GM10847 (cell line): ENCODE data around the gene GYG2.
A peak's percentile ranks its signal among the peaks of the same experiment; 100 is the strongest.

Source experiments
- POLR2A ChIP-seq: IDR thresholded peaks from 2 replicates; pipeline ENCODE4 v1.6.1; 2011; ENCODE audit not compliant: insufficient read length; ENCODE audit errors: extremely low read depth

The GYG2 gene

DNA sequence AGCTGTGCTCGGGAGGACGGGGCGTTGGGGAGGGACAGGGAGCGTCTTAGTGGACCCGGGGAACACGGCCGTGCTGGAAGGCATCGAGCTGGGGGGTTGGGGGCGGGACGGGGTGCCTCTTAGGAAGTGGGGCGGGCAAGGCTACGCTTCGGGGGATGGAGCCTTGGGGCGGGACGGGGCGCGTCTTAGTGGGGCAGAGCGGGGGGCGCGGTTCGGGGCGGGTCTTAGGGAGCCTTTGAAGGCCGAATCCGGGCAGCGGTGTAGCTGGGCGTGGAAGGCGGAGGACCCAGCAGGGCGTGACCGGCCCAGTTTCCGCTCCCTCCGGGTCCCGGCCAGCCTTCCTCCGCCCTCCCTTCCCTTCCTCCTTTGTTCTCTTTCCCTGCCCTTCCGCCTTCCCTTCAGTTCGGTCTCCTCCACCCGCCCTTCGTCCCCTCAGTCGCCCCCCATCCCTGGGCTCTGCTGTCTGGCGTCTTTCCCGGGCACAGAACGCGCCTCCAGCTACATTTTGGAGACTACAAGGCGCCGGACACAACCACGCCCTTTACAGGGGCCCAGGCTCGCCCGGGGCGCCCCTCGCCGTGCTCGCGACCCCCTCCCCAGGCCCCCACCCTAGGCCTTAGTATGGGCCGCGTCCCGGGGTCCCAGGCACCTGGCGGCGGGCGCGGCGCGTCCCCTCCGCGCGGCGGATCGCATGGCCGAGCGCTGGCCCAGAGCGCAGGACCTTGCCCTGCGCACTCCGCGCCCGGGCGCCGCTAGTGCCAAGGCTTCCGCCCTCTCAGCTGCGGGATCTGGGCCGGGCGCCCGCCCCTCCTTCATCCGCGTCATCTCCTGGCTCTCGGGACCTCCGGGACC, 100.1 kb downstream of the GYG2 start, which contains the start of gene ARSD:
Gene ARSD (minus strand): TSS at position 757 of the 852 bp plus-strand sequence. CDS start 64 bp downstream, at position 693.
- TF ChIP-seq POLR2A = peak; percentile 45

DNA sequence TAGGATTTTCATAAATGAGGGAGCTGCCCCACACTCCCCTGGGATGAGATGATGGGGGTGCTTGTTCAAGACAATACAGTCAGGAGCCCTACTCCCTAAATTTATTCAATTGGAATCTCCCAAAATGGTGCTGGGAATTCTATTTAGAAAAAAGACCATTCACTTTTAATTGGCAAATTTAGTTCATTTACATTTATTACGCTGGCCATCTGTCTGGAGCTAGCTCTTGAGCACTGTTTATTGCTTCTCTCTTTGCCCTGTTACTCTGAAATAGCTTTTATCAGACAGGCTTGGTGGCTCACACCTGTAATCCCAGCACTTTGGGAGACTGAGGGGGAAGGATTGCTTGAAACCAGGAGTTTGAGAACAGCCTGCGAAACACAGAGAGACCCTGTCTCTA, 102.4 kb downstream of the GYG2 start:
- TF ChIP-seq POLR2A = no peak

- no peak for TF ChIP-seq POLR2A
Measured at GRCh38 chrX:2931612-2932011, 102.9 kb downstream of the GYG2 start.
